Stimulated activated CD8-positive, alpha-beta memory T cell treated with anti-CD3 and anti-CD28 coated beads, Interleukin-12 subunit alpha, Interleukin-12 subunit beta, amount 100 ng/mL, for 24 hours (primary cell): Measurements from ENCODE around the gene EBPL.

Experiments
- DNase-seq: peaks from one replicate; pipeline ENCODE4 v3.0.0-alpha.2; 2020; ENCODE audit errors: extremely low read depth

Gene EBPL

DNA sequence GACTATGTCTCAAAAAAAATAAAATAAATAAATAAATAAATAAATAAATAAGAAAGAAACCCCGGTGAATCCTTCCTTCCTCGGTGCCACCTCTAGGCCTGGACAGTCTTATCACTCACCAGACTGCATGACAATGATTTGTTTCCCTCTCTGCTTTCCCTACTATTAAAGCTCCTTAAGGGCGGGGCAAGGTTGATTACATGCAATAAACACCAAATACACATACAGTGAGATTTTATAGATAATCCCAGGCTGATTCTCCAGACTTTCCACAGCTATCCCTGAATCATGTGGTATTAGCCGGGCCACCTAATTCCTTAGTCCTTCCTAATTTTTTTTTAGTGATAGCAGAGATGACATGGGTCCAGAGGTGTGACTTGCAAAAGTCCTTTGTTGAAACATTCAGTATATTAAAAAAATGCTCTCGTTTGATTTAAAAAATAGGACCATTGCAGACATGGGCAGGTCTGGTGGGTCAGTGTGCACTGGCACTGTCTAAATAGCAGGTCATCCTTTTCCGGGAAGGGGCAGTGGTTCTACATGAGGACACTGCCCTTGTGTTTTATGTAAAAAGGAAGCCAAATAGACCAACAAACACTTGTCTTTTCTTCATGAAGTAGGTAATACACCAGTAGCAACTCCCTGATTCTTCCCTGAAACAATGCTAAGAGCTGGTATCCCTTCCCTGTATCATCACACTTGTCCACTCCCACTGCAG lies 14.5 kb downstream of the EBPL start:
- DNase-seq = no peak

GRCh38 chr13:49670828-49671227 lies 20.5 kb downstream of the EBPL start:
- DNase-seq = no peak

DNA sequence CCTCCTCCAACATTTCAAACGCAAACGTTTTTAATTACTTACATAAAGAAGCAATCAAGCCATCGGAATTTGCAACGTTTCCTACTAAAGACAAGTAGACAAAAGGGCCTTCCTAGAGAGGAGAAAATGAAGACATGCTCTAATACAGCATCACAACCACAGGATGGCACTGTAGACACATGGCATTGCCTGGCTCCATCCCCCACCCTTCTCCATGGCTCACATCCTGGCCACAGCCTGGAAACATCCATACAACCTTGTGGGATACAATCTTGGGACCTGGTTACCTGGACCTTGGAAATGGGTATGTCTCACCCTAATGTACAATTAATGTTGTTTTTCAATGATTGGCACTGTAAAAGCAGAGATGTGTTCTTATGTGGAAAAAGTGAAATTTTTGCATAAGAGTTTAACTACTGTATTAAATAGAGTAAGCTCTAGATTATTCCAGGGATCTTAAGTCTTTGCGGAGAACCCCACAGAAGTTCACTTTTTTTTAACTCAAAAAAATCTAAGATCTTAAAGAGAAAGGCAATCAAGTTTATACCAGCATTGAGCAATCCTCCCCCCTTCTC lies 21.5 kb downstream of the EBPL start:
- DNase-seq = no peak

GRCh38 chr13:49667773-49668172 lies 23.5 kb downstream of the EBPL start:
- DNase-seq = no peak

DNA sequence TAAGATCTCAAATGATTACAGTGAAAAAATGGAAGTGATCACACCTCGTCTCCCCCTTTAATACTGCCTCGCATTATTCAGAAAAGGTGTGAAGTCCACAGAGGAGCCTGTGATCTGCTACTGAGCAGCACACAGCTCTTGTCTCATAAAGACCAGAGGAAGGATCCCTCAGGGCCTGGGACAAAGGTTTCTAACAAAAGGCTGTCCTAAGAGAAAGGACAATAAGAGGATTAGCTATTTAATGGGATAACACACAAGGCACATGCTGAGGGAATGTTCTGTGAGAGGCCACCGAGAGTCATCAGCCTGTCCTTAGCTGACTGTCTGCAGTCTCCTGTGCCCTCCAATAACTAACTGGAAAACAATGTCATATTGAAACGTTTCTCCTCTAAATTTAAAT lies 26.7 kb downstream of the EBPL start:
- no peak for DNase-seq

DNA sequence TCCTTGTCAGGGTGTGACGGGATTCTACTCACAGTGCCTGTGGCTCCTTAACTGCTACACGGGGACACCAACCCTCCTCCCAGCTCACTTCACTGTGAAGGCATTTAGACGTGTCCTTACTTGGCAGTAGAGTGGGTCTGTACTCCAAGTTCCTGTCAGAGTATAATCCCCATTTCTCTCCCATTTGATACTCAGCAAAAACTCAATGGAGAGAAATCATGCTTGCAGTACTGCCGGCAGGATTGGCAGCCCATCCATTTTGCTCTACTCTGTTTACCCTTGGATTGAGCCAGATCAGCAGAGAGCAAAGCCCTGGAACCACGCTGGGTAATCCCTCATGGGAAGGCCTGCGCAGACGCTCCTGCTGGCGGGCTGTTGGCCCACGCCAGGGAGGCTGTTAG lies 34.0 kb downstream of the EBPL start:
- no peak for DNase-seq

- no peak for DNase-seq
Observed at GRCh38 chr13:49655906-49656305, 35.4 kb downstream of the EBPL start.

- DNase-seq = no peak
Observed at GRCh38 chr13:49654011-49654410, 37.3 kb downstream of the EBPL start.

- no peak for DNase-seq
Observed at GRCh38 chr13:49653478-49653877, 37.8 kb downstream of the EBPL start.

DNA sequence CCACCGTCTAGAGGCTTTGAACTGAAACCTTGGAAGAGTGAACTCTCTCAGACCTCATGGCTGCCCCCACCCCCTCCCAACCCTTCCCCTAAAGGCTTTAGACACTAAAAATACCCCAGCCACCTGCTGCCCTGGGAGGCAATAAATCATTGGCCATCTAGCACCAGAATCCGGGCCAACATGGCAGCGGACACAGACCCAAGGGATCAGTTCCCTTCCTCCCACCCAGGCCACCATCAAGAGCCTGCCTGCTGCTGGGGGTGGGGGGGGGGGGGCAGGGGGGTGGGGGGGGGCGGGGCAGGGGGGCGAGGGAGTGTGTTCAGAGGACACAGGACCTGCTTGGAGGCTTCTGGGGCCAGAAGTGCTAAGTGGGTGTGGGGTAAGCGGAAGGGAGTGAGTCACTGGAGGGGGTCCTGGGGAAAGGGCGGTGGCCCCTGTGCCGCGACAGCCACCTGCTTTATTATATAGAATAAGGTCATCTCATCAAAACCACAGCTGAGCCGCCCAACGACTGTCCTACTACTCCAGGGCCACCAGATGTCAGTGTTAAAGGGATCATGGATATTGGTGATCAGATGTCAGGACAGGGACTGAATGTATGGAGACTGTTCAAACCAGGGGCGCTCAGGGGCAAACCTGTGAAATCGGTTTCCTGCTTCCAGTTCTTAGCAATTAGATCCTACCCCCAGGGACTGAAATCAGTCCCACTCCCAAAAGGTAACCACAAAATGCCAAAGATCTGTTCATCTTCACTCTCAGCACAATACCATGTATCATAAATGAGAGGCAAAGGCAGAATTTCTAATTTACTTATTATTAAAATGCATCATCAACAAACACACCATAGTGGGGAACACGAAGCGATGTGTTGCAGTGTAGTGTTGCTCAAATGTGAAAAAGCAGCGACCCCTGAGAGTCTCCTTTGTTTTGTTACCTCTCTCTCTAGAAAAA lies 38.7 kb downstream of the EBPL start:
- DNase-seq = no peak

- DNase-seq = no peak
Observed at GRCh38 chr13:49651570-49652354, 39.5 kb downstream of the EBPL start.

DNA sequence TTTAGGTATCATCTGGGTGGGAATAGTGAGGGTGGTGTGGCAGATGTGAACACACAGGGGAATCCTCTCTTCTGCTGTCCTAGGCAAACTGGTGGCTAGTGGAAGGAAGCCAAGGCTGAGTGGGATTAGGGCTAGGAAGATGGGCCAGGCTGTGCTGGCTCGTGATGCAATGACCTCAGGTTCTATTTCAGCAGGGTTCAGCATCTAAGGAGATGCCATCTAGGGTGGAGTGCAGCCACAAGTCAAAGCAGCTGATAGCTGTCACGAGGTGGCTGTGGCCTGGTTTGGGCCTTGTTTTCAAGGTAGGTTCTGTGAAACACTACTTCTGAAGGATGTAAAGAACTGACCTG lies 41.3 kb downstream of the EBPL start:
- no peak for DNase-seq

GRCh38 chr13:49649244-49649962 lies 41.9 kb downstream of the EBPL start:
- DNase-seq = no peak

GRCh38 chr13:49646688-49647087 lies 44.6 kb downstream of the EBPL start:
- no peak for DNase-seq

DNA sequence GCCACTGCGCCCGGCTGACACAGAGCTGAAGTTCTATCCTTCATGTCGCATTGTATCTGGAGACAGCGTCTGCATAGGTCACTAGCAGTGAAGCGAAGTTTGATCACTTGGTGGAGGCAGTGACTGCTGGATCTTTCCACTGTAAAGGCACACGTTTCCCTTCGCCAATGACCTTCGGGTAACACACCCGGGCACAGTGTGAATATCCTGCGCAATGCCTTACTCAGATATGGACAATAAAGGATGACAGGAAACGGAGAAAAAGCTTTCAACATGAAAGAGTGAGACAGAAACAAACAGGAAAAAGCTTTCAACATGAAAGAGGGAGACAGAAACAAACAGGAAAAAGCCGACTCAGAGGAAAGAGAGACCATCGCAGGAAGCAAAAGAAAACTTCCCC lies 45.8 kb downstream of the EBPL start:
- no peak for DNase-seq

GRCh38 chr13:49643035-49643646 lies 48.1 kb downstream of the EBPL start:
- DNase-seq = no peak

- no peak for DNase-seq
Observed at GRCh38 chr13:49641801-49642291, 49.4 kb downstream of the EBPL start.

DNA sequence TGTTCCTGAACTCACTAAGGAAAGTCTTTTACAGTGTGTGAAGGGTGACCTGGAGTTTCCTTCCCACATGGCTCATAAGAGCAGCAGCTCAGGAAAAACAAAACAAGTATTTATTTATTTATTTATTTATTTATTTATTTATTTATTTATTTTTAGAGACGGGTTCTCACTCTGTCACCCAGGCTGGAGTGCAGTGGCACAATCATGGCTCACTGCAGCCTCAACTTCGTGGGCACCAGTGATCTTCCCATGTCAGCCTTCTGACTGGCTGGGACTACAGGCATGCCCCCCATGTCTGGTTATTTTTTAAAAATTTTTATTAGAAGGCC lies 52.6 kb downstream of the EBPL start:
- DNase-seq = no peak

DNA sequence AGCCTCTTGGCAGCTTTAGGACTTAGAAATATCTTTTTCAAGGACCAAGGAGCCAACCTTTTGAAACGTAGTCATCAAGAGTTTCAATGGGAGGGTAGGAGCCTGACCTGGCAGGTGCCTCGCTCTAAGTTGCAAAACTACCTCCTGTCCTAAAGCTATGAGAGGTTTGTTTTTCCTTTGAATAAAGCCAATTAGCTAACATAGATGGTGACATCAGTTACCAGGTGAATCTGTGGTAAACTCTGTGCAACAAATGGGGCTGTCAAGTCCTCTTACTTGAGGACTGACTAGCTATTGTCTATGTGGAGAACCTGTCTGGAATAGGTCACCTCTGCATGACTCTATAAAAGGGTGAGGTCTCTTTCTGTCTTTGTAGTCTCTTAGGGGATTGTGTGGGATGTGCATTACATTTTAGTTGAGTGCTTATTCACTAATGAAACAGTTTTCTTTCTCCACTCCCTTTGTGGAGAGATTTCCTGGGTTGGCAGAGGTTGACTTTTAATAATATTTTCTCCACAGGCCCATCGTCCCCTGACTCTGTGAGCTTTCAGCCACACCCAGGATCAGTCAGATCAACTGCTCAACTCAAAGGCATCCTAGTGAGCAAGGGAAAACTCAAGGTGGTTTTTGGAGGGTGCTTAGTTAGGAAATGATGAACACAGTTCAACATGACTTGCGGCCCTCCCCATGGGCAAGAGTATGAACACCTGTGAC lies 53.1 kb downstream of the EBPL start:
- DNase-seq = no peak

GRCh38 chr13:49636705-49637104 lies 54.6 kb downstream of the EBPL start:
- DNase-seq = no peak
